K562 (cell line): Measurements from ENCODE around the gene TRMT1. TPM values are rescaled to one million over a fixed set of nuclear protein-coding genes. Genes with fewer than 3 reads are reported as not detected.

ENCODE experiments used
- ARHGAP35 ChIP-seq: fragments of 450-650 bp; IDR thresholded peaks from 2 replicates; pipeline ENCODE4 v1.6.1; 2018; ENCODE audit not compliant: partially characterized antibody
- polyA plus RNA-seq, 8 experiments: library from polyadenylated mRNA; depleted of rRNA in 4 of 8; stranded (reverse) in 5 of 8; unstranded in 3 of 8; fragments of >200 nt; fragmentation: Nextera tagmentation in 2 of 8; fragmentation: Illumina TruSeq in 1 of 8; extraction: Ambion mirVana in 2 of 8; extraction: Trizol in 1 of 8; gene quantifications; 2 replicates each; pipeline versions ENCODE4 v1.2.1 to v1.2.3, GENCODE V29; 2011 to 2014; ENCODE audit warnings: inconsistent platforms in 1 of 8, missing spikeins in 1 of 8
- total RNA-seq, 7 experiments: library from RNA; depleted of rRNA in 6 of 7; stranded (reverse); fragments of >200 nt in 6 of 7; fragmentation: Illumina TruSeq in 2 of 7; extraction: Trizol in 2 of 7; gene quantifications; 2 replicates each; pipeline versions ENCODE4 v1.2.1 to v1.2.3, GENCODE V29; 2011 to 2021; ENCODE audit warnings: low replicate concordance in 1 of 7
- TF ChIP-seq, protein P1 (sequence below): fragments of 450-650 bp; IDR thresholded peaks from 2 replicates; pipeline ENCODE4 v1.6.1; 2016; ENCODE audit warnings: mild to moderate bottlenecking, moderate library complexity
- TF ChIP-seq, protein P2 (sequence below): fragments of 200-800 bp; sonication (Bioruptor generic); IDR thresholded peaks from 2 replicates; pipeline ENCODE4 v1.6.1; 2016; ENCODE audit warnings: missing genetic modification characterization, missing compliant biosample characterization
- TF ChIP-seq, protein P3 (sequence below): fragments of 450-650 bp; IDR thresholded peaks from 2 replicates; pipeline ENCODE4 v1.6.1; 2017; ENCODE audit warnings: antibody characterized with exemption

TRMT1 gene
- total and polyA plus RNA-seq, 9 of the 15 experiments (the other 6 are each of a cell fraction or from before 2014, with no cell fraction given), result 5.8 to 158 (median 54.3) TPM

DNA sequence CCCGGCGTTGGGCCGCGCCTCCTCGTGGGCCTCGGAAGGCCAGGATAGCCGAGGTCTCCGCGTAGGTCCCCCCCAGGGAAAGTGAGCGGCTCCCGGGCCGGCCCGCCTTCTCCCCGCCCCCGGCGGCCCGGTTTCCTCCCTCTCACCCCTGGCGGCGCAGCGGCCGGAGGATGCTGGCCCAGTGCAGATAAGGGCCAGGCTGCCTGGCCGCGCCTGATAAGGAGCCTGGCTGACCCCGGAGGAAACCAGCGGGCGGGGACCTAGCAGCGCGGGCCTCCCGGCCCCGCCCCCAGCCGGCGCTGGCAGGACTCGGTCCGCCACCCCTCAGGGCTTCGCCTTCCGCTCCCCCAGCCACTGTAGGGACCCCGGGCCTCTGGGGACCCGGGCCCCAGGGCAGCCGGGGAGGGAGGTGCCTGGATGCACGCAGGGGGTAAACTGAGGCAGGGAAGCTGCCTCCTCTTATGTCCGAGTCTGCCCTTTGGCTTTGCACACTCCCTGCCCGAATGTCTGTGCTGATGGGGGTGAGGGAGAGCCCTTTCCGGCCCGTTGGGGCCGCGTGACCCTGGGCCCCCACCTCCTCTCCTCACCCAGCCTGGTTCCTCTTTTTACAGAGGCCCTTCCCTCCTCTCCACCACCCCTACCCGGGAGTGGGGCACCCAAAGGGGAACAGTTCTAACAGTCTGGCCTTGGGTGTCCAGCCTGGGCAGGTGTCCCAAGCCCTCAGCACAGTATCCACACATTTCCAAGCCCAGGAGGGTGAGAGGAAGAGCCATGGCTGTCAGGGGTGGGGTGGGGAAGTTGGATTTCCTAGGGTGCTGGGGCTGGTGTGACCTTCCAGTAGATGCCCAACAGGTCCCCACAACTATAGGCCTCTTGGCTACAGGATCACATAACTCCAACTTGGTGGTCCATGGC is 13.6 kb downstream of the TRMT1 start, which contains the start of gene LYL1 (continued):
- TF ChIP-seq, protein P1, sequence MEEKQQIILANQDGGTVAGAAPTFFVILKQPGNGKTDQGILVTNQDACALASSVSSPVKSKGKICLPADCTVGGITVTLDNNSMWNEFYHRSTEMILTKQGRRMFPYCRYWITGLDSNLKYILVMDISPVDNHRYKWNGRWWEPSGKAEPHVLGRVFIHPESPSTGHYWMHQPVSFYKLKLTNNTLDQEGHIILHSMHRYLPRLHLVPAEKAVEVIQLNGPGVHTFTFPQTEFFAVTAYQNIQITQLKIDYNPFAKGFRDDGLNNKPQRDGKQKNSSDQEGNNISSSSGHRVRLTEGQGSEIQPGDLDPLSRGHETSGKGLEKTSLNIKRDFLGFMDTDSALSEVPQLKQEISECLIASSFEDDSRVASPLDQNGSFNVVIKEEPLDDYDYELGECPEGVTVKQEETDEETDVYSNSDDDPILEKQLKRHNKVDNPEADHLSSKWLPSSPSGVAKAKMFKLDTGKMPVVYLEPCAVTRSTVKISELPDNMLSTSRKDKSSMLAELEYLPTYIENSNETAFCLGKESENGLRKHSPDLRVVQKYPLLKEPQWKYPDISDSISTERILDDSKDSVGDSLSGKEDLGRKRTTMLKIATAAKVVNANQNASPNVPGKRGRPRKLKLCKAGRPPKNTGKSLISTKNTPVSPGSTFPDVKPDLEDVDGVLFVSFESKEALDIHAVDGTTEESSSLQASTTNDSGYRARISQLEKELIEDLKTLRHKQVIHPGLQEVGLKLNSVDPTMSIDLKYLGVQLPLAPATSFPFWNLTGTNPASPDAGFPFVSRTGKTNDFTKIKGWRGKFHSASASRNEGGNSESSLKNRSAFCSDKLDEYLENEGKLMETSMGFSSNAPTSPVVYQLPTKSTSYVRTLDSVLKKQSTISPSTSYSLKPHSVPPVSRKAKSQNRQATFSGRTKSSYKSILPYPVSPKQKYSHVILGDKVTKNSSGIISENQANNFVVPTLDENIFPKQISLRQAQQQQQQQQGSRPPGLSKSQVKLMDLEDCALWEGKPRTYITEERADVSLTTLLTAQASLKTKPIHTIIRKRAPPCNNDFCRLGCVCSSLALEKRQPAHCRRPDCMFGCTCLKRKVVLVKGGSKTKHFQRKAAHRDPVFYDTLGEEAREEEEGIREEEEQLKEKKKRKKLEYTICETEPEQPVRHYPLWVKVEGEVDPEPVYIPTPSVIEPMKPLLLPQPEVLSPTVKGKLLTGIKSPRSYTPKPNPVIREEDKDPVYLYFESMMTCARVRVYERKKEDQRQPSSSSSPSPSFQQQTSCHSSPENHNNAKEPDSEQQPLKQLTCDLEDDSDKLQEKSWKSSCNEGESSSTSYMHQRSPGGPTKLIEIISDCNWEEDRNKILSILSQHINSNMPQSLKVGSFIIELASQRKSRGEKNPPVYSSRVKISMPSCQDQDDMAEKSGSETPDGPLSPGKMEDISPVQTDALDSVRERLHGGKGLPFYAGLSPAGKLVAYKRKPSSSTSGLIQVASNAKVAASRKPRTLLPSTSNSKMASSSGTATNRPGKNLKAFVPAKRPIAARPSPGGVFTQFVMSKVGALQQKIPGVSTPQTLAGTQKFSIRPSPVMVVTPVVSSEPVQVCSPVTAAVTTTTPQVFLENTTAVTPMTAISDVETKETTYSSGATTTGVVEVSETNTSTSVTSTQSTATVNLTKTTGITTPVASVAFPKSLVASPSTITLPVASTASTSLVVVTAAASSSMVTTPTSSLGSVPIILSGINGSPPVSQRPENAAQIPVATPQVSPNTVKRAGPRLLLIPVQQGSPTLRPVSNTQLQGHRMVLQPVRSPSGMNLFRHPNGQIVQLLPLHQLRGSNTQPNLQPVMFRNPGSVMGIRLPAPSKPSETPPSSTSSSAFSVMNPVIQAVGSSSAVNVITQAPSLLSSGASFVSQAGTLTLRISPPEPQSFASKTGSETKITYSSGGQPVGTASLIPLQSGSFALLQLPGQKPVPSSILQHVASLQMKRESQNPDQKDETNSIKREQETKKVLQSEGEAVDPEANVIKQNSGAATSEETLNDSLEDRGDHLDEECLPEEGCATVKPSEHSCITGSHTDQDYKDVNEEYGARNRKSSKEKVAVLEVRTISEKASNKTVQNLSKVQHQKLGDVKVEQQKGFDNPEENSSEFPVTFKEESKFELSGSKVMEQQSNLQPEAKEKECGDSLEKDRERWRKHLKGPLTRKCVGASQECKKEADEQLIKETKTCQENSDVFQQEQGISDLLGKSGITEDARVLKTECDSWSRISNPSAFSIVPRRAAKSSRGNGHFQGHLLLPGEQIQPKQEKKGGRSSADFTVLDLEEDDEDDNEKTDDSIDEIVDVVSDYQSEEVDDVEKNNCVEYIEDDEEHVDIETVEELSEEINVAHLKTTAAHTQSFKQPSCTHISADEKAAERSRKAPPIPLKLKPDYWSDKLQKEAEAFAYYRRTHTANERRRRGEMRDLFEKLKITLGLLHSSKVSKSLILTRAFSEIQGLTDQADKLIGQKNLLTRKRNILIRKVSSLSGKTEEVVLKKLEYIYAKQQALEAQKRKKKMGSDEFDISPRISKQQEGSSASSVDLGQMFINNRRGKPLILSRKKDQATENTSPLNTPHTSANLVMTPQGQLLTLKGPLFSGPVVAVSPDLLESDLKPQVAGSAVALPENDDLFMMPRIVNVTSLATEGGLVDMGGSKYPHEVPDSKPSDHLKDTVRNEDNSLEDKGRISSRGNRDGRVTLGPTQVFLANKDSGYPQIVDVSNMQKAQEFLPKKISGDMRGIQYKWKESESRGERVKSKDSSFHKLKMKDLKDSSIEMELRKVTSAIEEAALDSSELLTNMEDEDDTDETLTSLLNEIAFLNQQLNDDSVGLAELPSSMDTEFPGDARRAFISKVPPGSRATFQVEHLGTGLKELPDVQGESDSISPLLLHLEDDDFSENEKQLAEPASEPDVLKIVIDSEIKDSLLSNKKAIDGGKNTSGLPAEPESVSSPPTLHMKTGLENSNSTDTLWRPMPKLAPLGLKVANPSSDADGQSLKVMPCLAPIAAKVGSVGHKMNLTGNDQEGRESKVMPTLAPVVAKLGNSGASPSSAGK, result peak; percentile 41
- no peak for TF ChIP-seq ARHGAP35
- TF ChIP-seq, protein P2, sequence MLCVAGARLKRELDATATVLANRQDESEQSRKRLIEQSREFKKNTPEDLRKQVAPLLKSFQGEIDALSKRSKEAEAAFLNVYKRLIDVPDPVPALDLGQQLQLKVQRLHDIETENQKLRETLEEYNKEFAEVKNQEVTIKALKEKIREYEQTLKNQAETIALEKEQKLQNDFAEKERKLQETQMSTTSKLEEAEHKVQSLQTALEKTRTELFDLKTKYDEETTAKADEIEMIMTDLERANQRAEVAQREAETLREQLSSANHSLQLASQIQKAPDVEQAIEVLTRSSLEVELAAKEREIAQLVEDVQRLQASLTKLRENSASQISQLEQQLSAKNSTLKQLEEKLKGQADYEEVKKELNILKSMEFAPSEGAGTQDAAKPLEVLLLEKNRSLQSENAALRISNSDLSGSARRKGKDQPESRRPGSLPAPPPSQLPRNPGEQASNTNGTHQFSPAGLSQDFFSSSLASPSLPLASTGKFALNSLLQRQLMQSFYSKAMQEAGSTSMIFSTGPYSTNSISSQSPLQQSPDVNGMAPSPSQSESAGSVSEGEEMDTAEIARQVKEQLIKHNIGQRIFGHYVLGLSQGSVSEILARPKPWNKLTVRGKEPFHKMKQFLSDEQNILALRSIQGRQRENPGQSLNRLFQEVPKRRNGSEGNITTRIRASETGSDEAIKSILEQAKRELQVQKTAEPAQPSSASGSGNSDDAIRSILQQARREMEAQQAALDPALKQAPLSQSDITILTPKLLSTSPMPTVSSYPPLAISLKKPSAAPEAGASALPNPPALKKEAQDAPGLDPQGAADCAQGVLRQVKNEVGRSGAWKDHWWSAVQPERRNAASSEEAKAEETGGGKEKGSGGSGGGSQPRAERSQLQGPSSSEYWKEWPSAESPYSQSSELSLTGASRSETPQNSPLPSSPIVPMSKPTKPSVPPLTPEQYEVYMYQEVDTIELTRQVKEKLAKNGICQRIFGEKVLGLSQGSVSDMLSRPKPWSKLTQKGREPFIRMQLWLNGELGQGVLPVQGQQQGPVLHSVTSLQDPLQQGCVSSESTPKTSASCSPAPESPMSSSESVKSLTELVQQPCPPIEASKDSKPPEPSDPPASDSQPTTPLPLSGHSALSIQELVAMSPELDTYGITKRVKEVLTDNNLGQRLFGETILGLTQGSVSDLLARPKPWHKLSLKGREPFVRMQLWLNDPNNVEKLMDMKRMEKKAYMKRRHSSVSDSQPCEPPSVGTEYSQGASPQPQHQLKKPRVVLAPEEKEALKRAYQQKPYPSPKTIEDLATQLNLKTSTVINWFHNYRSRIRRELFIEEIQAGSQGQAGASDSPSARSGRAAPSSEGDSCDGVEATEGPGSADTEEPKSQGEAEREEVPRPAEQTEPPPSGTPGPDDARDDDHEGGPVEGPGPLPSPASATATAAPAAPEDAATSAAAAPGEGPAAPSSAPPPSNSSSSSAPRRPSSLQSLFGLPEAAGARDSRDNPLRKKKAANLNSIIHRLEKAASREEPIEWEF (CRISPR knock-in tag), result peak; percentile 27; the same call in 1 of the 2 replicates
- TF ChIP-seq, protein P3, sequence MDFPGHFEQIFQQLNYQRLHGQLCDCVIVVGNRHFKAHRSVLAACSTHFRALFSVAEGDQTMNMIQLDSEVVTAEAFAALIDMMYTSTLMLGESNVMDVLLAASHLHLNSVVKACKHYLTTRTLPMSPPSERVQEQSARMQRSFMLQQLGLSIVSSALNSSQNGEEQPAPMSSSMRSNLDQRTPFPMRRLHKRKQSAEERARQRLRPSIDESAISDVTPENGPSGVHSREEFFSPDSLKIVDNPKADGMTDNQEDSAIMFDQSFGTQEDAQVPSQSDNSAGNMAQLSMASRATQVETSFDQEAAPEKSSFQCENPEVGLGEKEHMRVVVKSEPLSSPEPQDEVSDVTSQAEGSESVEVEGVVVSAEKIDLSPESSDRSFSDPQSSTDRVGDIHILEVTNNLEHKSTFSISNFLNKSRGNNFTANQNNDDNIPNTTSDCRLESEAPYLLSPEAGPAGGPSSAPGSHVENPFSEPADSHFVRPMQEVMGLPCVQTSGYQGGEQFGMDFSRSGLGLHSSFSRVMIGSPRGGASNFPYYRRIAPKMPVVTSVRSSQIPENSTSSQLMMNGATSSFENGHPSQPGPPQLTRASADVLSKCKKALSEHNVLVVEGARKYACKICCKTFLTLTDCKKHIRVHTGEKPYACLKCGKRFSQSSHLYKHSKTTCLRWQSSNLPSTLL, result no peak
